HG03575 (cell line): Measurements from ENCODE around the gene MYOZ2.
"Not testable (repeated sequence)": the region's sequence is repeated elsewhere in the genome, so short reads cannot be mapped to it uniquely, and the experiment has no call there.

Experiments used
- ATAC-seq: cut with Tn5 transposase; IDR thresholded peaks from one replicate; pipeline ENCODE4 v1.9.1; 2021; ENCODE audit not compliant: unreplicated experiment, insufficient number of reproducible peaks, low FRiP score; ENCODE audit errors: extremely low read depth

The MYOZ2 gene

DNA sequence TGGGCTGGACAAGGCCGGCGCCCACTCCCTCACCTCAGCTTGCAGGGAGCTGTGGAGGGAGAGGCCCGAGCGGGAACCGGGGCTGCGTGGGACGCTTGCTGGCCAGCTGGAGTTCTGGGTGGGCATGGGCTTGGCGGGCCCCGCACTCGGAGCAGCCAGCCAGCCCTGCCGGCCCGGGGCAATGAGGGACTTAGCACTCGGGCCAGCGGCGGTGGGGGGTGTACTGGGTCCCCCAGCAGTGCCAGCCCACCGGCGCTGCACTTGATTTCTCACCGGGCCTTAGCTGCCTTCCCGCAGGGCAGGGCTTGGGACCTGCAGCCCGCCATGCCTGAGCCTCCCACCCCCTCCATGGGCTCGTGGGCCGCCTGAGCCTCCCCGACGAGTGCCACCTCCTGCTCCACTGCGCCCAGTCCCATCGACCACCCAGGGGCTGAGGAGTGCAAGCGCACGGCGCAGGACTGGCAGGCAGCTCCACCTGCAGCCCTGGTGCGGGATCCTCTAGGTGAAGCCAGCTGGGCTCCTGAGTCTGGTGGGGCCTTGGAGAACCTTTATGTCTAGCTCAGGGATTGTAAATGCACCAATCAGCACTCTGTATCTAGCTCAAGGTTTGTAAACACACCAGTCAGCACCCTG, 38.2 kb downstream of the MYOZ2 start:
- ATAC-seq = not testable (repeated sequence)

DNA sequence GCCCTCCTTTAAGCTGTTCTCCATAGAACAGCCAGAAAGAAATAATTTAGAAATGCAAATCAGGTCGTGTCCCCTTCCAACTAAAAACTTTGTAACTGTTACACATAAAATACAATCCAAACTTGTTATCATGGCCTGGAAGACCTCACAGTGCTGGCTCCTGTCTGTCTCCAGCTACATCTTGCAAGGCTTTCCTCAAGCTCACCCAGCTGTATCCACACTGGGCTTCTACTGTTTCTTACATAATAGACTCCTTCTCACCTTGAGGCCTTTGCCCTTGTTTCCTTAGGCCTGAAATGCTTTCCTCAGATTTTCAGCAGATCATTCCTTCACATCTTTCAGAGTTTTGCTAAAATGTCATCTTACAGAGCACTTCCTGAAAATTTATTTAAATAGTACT, 43.4 kb downstream of the MYOZ2 start:
- no peak for ATAC-seq

DNA sequence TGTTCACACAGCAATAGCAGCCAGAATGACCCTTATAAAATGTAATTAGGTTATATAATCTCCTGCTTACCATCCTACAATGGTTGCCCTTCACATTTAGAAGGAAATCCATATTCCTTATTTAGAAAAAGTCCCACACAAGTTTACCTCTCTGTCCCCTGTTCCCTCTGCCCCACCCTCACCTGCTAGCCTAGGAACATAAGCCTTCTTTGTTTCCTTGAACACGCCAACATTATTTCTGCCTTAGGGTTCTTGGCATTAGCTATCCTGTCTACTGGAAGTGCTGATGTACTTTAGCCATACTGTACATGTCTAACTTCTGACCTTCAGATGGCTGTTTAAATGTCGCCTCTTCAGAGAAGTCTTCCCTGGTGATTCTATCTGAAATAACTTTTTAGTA, 48.5 kb downstream of the MYOZ2 start:
- no peak for ATAC-seq

DNA sequence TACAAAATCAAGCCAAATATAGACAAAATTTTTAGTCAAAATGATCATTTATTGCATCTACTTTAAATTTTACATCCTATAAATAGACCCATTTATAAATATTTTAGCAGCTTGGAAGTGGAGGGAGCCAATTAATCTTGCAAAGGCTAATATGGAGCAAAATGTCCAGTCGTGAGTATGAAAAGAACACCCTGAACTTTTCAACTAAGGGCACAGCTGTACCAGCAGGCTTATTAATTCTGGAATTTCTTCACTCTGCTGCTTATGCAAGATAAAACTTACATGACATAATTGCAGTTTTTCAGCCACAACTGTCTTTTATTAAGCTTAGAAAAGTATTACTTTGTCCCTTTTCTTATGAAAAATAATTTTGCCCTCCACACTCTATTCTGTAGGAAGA, 54.0 kb downstream of the MYOZ2 start:
- no peak for ATAC-seq

DNA sequence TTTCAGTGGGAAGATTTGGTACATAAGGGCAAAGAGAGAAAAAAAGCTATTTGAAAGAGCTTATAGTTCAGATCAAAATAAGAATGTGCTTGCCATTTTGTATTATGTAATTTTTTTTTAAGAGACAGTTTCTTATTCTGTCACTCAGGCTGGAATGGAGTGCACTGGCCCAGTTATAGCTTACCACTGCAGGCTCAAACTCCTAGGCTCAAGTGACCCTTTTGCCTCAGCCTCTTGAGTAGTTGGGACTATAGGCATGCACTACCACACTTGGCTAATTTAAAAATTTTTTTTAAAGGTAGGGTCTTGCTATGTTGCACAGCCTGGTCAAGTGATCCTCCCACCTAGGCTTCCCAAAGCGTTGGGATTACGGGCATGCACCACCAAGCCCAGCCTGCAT, 54.7 kb downstream of the MYOZ2 start:
- no peak for ATAC-seq

DNA sequence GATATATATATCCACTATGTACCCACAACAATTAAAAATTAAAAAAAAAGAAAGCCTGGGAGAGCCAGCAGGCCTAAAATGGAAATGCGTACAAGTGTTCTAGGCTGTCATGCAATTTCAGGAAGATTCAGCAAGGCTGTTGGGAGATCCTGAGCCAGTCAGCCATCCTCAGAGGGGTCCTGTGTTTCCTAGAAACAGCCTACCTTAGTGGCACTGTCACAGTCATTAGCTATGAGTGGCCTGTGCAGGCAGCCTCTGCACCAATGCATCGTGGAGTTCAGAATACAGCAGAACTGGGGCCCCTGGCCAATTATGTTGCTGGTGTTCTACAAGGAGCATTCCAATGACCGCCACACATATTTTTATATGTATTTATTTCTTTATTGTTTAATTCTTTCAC, 55.9 kb downstream of the MYOZ2 start:
- ATAC-seq = no peak

DNA sequence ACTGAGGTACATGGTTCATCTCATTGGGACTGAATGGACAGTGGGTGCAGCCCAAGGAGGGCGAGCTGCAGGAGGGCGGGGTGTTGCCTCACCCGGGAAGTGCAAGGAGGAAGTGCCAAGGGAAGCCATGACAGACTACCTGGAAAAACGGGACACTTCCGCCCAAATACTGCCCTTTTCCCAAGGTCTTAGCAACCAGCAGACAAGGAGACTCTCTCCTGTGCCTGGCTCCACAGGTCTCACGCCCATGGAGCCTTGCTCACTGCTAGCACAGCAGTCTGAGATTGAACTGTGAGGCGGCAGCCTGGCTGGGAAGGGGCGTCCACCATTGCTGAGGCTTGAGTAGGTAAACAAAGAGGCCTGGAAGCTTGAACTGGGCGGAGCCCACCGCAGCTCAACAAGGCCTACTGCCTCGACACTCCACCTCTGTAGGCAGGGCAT, 62.2 kb downstream of the MYOZ2 start:
- ATAC-seq = no peak

DNA sequence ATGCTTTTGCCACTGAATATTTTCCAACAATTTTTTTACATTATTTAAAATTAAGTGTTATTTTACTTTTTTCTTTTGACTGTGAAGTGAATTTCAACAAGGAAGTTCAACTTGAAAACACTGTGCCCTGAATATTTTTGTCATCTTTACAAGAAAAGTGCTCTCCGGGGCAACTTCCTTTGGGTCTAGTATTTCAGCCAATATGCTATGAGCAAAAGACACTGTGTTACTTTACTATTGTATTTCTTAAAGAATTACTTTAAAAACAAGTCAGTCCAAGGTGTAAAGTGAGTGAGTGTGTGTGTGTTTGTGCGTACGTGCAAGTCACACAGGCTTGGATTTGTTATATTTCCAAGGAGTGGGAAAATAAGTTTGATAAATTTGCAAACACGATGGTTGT, 69.3 kb downstream of the MYOZ2 start:
- ATAC-seq = no peak

DNA sequence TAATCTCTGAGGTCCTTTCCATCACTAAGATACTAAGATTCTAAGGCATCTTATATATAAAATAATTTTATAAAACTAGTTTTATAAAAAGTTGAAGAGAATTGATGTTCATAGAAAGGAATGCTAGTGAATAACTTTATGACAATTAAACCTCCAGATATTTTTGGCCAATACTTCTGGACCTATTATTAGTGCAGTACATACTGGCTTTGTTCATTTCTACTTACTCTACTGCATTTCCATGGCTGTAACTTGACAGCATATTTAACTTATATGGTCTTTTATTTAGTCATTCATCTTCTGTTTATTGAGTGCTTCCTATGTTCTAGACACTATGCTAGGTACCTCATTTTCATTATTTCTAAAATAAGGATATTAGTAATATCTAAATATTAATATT, 70.1 kb downstream of the MYOZ2 start:
- no peak for ATAC-seq

DNA sequence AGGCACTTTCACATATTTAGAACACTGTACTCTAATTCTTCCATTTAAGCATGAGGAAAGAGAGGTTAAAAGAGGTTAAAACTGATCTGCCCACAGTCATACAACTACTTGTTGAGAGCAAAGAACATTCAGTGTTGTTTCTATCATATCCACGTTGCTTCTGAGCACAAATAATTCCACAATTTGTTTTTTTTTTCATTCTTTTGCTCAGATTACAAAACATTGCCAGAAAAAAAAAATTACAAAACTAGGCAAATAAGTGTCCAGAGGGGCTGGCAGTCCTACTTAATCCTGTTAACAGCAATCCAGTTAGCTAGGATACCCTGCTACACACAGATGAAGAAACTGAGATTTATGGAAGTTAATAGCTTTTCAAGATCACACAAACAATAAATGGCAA, 70.5 kb downstream of the MYOZ2 start:
- no peak for ATAC-seq

DNA sequence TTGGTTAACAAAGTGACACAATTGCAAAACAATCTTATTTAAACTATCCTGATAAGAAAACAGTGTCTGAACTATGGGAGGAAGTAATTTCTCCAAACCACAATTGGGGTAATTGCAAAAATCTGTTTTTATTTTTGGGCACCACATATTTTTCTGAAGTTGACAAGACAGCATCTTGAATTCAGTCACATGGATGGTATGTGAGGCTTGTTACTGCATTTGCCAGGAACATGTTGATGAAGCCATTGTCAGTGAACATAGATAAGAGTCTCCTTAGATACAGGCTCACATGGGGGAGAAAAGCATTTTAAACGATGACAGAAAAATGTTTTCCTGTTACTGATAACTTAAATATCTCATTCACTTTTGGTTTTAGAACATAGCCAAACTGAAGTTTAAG, 71.4 kb downstream of the MYOZ2 start:
- ATAC-seq = no peak

DNA sequence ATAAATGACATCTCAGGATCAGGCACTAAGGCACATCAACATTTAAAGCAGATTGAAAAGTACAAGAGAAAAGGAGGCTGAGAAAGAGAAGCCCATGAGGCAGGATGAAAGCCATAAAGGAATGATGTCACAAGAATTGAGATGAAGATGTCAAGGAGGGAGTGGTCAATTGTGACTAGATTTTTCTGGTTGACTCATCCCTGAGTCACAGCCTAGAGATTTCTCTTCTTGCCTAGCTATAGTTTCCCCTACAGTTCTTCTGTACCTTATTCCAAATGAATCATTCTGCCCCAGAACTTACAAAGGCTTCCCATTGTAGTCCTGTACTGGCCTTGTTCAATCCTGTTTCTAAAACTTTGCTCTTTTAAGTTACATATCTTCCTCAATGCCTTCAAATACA, 73.4 kb downstream of the MYOZ2 start:
- no peak for ATAC-seq

DNA sequence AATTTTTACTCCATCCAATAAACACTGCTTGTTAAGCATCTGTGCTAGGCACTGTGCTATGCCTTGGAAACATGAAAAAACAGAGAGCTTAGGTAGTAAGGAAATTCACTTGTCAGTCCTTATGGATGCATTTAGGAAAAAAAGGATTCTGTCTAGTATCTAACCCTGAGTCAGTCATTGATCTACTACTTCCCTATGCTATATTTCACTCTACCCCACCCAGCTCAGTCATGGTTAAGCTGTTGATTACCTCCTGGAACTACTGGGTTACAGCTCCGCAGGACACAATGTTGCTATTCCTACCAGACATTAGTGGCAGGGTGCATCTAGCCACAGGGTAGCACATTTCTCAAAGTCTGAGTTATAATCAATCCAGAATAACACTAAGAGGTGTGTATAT, 74.0 kb downstream of the MYOZ2 start:
- no peak for ATAC-seq

DNA sequence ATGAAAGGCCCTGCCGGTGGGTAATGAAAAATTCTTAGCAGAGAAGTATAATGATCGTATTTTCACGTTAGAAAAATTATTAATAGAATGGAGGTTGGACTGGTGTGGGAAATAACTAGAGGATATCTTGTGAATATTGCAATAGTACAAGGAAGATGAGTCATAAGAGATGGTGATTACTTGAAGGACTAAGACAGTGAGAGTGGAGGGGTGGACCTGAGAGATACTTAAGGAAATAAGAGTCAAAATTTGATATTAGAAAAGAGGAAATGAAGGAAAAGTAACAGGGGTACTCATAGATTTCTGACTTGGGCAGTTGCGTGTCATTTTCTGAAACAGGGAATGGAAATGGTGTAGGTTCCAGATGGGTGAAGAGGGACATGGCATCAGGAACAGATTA, 75.1 kb downstream of the MYOZ2 start:
- ATAC-seq = no peak

DNA sequence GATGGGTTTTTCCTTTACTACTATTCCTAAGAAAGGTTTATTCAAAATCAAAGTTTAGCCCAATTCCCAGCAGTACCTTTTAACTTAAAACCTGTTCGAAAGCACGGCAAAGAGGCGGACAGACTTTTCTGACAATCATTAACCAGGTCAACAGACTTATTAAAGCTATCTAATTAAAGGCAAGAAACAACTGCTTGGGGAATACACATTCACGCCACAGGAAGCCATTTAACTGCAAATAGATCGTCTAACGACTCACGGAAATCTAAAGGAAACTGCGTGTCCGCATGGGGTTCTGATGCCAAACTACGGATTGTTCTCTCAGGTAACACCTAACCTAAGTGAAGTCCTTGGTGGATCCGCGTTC, 76.2 kb downstream of the MYOZ2 start:
- peak; percentile 0 for ATAC-seq

DNA sequence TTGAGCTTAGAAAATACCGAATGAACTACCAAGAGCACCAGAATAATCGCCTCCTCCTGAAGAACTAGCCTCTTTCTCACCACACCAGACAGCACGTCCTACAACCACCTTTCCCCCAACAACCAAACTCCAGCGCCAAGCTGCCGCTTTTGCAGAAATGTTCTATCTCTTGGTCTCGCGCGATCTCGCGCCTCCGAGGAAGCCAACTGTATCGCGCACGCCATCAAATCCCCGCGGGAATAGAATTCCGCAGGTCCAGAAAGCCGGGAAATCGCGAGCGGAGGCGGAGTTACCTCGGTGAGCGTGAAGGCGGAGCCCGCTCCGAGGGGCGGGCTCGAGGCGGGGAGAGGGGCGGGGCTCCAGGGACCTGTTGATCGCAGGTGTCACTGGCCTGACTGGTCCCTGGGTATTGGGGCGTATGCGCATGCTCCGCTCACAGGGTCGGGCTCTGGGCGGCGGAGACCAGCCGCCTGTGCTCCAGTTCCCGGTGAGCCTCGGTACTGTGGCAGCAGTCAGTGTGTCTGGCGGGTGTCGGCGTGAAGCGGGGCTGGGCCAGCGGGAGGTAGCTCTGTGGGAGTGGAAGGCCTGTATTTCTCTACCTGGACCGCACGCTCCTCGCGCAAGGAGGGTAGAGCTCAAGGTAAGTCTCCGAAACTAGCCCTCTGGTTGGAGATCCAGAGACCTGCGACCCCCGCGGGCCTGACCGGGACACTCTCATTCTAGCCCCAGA, 76.8 kb downstream of the MYOZ2 start, which contains the start of gene USP53:
TSS of gene USP53 (plus strand) at position 480 of the 730 bp plus-strand sequence. CDS start 27,047 bp downstream, outside the sequence.
- peak; percentile 70 for ATAC-seq

DNA sequence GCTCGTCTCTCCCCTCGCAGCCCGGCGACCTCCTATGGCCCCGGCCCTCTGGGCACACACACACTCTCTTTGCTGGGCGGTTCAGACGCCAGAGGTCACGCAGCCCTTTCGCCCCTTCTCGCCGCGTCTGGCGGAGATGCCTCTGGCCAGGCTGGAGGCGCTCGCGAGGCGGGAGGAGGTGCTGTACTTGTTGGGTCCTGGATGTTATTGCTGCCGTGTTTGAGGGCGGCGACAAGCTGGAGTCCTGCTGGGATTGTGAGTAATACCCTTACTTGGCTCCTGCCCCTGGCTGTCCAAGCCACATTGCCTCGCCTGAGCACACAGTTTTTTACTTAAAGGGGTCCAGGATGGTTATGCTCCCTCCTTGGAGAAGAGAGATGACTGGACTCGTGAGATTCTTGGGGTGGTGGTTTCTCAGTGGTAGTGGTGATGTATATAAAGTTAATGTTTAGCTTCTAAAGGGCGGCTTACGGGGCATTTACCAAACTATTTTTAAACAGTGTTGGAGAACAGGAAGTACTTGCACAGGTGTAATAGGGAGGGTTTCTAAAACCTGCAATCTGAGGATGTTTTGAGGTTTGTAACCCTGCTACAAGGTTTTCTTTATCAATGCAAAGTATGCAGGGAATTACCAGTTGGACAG, 77.5 kb downstream of the MYOZ2 start:
- peak; percentile 25 for ATAC-seq

DNA sequence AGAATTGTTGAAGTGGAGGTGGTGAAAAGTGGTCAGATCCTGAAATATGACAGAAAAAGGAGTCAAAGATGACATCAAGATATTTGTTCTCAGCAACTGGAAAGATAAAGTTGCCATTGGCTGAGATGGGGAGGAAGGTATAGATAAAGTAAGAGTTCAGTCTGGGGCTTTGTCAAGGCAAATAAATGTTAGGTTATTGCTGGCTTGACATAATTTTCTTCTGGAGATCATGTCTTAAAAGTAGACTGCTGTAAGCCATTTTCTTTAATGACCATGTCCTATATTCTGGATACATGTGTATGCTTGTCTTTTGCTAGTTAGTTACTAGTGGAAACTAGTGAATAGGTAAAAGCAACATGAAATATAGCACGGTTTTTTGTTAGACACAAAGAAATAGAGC, 82.5 kb downstream of the MYOZ2 start:
- no peak for ATAC-seq

DNA sequence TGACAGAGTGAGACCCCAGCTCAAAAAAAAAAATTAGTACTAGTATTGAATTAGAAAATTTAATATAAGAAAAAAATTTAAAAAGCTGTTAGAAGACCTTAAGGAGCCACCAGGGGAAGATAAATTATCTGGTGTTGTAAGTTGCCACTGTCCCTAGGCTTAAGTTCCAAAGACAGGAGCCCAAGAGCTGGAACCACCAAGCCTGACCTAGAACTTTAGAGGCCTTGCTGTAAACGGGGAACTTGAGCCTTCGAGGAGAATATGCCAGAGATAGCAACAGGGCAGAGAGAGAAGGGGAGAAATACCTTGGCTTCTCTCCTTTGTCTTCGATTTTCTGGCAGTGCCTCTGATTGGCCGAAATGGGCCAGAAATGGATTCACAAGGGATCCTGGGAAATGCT, 85.8 kb downstream of the MYOZ2 start:
- no peak for ATAC-seq

DNA sequence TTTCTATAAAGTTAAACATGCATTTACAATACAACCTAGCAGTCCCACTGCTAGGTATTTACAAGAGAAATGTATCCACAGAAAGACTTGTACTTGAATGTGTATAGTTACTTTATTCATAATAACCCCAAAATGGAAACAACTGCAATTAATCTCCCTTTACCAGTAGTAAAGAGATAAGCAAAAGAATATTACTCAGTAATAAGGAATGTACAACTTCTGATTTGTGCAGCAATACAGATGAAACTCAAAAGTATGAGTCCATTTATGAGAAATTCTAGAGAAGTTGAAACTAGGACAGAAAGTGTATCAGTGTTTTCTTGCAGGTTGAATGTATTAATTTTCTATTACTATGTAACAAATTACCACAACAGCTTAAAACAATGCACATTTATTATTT, 92.1 kb downstream of the MYOZ2 start:
- ATAC-seq = no peak
